OCI-M2 (cell line): ENCODE results near the gene LIMS2.

Experiments
- DNase-seq: peaks from one replicate; lab custom pipeline; 2025; ENCODE audit not compliant: unreplicated experiment; lab: John Stamatoyannopoulos, UW

Gene LIMS2

GRCh38 chr2:127678531-127678930, 3.2 kb upstream of the LIMS2 start:
- no peak for DNase-seq

- DNase-seq = no peak
These were observed 1.6 kb upstream of the LIMS2 start for GRCh38 chr2:127676906-127677305.

GRCh38 chr2:127674241-127675209, 805 bp downstream of the LIMS2 start:
- no peak for DNase-seq

- no peak for DNase-seq
These were observed 1.9 kb downstream of the LIMS2 start for GRCh38 chr2:127673291-127674069.

- DNase-seq = no peak
These were observed 2.7 kb downstream of the LIMS2 start for GRCh38 chr2:127672341-127673224.

- no peak for DNase-seq
These were observed 3.6 kb downstream of the LIMS2 start for GRCh38 chr2:127671557-127672302.

- DNase-seq = no peak
These were observed 4.4 kb downstream of the LIMS2 start for GRCh38 chr2:127670957-127671290.

- no peak for DNase-seq
These were observed 5.0 kb downstream of the LIMS2 start for GRCh38 chr2:127670055-127670956.

- no peak for DNase-seq
These were observed 6.3 kb downstream of the LIMS2 start for GRCh38 chr2:127669056-127669455.

GRCh38 chr2:127665267-127665893, 9.9 kb downstream of the LIMS2 start:
- DNase-seq = no peak

- DNase-seq = no peak
These were observed 10.5 kb downstream of the LIMS2 start for GRCh38 chr2:127664895-127665225.

GRCh38 chr2:127664065-127664894, 11.1 kb downstream of the LIMS2 start:
- DNase-seq = no peak

- DNase-seq = no peak
These were observed 11.7 kb downstream of the LIMS2 start for GRCh38 chr2:127663566-127664064.

GRCh38 chr2:127662937-127663565, 12.3 kb downstream of the LIMS2 start:
- no peak for DNase-seq

- no peak for DNase-seq
These were observed 13.3 kb downstream of the LIMS2 start for GRCh38 chr2:127661949-127662510.

GRCh38 chr2:127661072-127661649, 14.2 kb downstream of the LIMS2 start:
- no peak for DNase-seq

GRCh38 chr2:127660291-127660578, 15.1 kb downstream of the LIMS2 start:
- no peak for DNase-seq
